ENCODE measurements around the gene TRPM3.

The TRPM3 gene

GRCh38 chr9:70559102-70559501 lies 562.3 kb downstream of the TRPM3 start:
- no peak for DNase-seq (ENCODE audit: low read depth)
- TF ChIP-seq POLR2A (IDR thresholded peaks at IDR 0.05; ENCODE audit: extremely low read depth, insufficient read length) (no peak), MYC (IDR thresholded peaks at IDR 0.05; ENCODE audit: low read depth, low read length) (no peak), CTCF (IDR thresholded peaks at IDR 0.05; ENCODE audit: low read depth, low read length) (no peak), MAX (IDR thresholded peaks at IDR 0.05; ENCODE audit: low read depth, low read length) (no peak)
- H3K4me3 ChIP-seq (ENCODE audit: low read depth, low read length) = no peak overlapping the region

DNA sequence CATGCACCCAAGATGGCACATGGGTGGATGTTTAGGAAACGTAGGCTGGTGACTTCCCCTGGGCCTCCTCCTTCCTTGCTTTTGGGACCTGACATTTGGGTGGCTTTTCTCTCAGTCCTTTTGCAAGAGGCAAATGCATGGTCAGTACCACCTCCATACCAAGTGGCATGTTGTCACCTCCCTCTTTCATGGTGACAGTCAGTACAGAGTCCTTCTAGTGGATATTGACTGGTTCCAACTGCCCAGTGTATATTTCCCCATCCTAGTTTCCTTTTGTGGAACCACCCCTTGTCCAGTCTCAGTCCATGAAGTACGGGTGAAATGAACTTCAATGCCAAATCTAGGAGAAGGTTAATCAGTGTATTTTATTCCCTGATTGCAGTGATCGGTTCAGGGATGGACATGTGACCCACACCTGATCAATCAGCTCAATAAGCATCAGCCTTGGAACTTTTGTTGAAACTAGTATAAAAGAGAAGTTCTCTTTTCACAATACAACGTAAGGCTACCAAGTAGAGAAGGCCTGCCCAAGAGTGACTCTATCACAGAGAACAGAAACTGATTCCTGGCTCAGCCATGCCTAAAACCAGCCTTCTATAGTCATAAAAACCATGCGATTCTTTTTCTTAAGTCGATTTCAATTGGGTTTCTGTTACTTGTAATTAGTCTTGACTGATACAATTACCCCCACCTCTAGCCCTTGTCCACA lies 563.6 kb downstream of the TRPM3 start:
- TF ChIP-seq MAX (IDR thresholded peaks at IDR 0.05; ENCODE audit: low read depth, low read length) = no peak
- no peak for TF ChIP-seq POLR2A (IDR thresholded peaks at IDR 0.05; ENCODE audit: extremely low read depth, insufficient read length)
- no peak for TF ChIP-seq MYC (IDR thresholded peaks at IDR 0.05; ENCODE audit: low read depth, low read length)
- TF ChIP-seq CTCF (IDR thresholded peaks at IDR 0.05; ENCODE audit: low read depth, low read length) = no peak
- no peak overlapping the region for H3K4me3 ChIP-seq (ENCODE audit: low read depth, low read length)
- DNase-seq (ENCODE audit: low read depth) = no peak

- no peak for TF ChIP-seq CTCF (IDR thresholded peaks at IDR 0.05; ENCODE audit: low read depth, low read length)
- no peak for TF ChIP-seq MAX (IDR thresholded peaks at IDR 0.05; ENCODE audit: low read depth, low read length)
- no peak for TF ChIP-seq MYC (IDR thresholded peaks at IDR 0.05; ENCODE audit: low read depth, low read length)
- no peak for TF ChIP-seq POLR2A (IDR thresholded peaks at IDR 0.05; ENCODE audit: extremely low read depth, insufficient read length)
- no peak for DNase-seq (ENCODE audit: low read depth)
- no peak overlapping the region for H3K4me3 ChIP-seq (ENCODE audit: low read depth, low read length)
These were observed 564.6 kb downstream of the TRPM3 start for GRCh38 chr9:70556771-70557170.

DNA sequence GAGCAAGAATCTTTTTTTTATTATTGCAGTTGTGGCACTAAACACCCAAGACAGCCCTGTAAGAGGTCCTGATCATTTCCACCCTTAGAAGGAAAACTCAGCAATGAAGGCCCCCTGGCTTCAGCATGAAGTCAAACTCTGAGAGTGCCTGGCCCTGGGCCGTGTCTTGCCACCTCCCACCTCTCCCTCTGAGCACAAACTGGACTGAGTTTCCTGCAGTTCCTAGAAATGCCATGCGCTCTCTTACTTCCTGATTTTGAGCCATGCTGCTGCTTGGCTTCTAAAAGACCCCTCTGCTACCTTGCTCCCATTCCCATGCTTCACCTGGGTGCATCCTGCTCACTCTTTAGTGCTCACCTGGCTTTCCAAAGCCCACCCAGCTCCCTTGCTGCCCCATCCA lies 566.5 kb downstream of the TRPM3 start:
- H3K4me3 ChIP-seq (ENCODE audit: low read depth, low read length) = no peak overlapping the region
- TF ChIP-seq CTCF (IDR thresholded peaks at IDR 0.05; ENCODE audit: low read depth, low read length) = no peak
- TF ChIP-seq MAX (IDR thresholded peaks at IDR 0.05; ENCODE audit: low read depth, low read length) = no peak
- no peak for TF ChIP-seq POLR2A (IDR thresholded peaks at IDR 0.05; ENCODE audit: extremely low read depth, insufficient read length)
- TF ChIP-seq MYC (IDR thresholded peaks at IDR 0.05; ENCODE audit: low read depth, low read length) = no peak
- peak; percentile 2 for DNase-seq (ENCODE audit: low read depth)

- no peak overlapping the region for H3K4me3 ChIP-seq (ENCODE audit: low read depth, low read length)
- TF ChIP-seq MAX (IDR thresholded peaks at IDR 0.05; ENCODE audit: low read depth, low read length) (no peak), MYC (IDR thresholded peaks at IDR 0.05; ENCODE audit: low read depth, low read length) (no peak), CTCF (IDR thresholded peaks at IDR 0.05; ENCODE audit: low read depth, low read length) (no peak), POLR2A (IDR thresholded peaks at IDR 0.05; ENCODE audit: extremely low read depth, insufficient read length) (no peak)
- DNase-seq (ENCODE audit: low read depth) = no peak
These were observed 567.4 kb downstream of the TRPM3 start for GRCh38 chr9:70553707-70554673.
